ENCODE data around the gene BEST2.

GRCh38 chr19:12786952-12787351 is 35.4 kb downstream of the BEST2 start:
- TF ChIP-seq CTCF (conservative IDR thresholded peaks at IDR 0.05) = no peak
- TF ChIP-seq ZFX (IDR thresholded peaks at IDR 0.05) = no peak
